Left ventricle myocardium inferior (tissue), 1 donor: ENCODE measurements around the gene ZDHHC14. TPM values are rescaled to one million over a fixed set of nuclear protein-coding genes. Genes with fewer than 3 reads are reported as not detected.

Experiments
- DNase-seq: peaks from one replicate; pipeline ENCODE4 v3.0.0-alpha.2; 2020
- H3K27ac ChIP-seq: fragments of 200-600 bp; replicated peaks from 2 replicates; pipeline ENCODE4 v1.8.0; 2021
- H3K27me3 ChIP-seq: fragments of 200-600 bp; 2 replicates; pipeline ENCODE4 v1.8.0; 2021; ENCODE audit warnings: low read depth
- H3K36me3 ChIP-seq: fragments of 200-600 bp; 2 replicates; pipeline ENCODE4 v1.8.0; 2021
- H3K4me1 ChIP-seq: fragments of 200-600 bp; 2 replicates; pipeline ENCODE4 v1.8.0; 2021
- H3K4me3 ChIP-seq: fragments of 200-600 bp; 2 replicates; pipeline ENCODE4 v1.8.0; 2021; ENCODE audit warnings: mild to moderate bottlenecking, moderate library complexity
- H3K9me3 ChIP-seq: fragments of 200-600 bp; replicated peaks from 2 replicates; pipeline ENCODE4 v1.8.0; 2021
- intact Hi-C: fragments of 100-400 bp; cut with micrococcal nuclease; formaldehyde crosslinking; loops from one replicate; pipeline ENCODE4 v1.11.0; 2022
- total RNA-seq: library from RNA; stranded (reverse); fragmentation: NEBNext Ultra II Directional; extraction: Animal tissue kit (Norgen Biotek cat#: 25700); gene quantifications from one replicate; pipeline ENCODE4 v1.2.1, GENCODE V29; 2021
- TF ChIP-seq, protein P1 (sequence below): fragments of 200-600 bp; IDR thresholded peaks from 2 replicates; pipeline ENCODE4 v1.8.0; 2021; ENCODE audit warnings: antibody characterized with exemption, mild to moderate bottlenecking, borderline replicate concordance
- donor health status: DM: no; HTN: yes; CAD: no; lungs with severe emphysema.

ZDHHC14 gene
- total RNA-seq, 1 donor from 2014 or later = 10.0 TPM

DNA sequence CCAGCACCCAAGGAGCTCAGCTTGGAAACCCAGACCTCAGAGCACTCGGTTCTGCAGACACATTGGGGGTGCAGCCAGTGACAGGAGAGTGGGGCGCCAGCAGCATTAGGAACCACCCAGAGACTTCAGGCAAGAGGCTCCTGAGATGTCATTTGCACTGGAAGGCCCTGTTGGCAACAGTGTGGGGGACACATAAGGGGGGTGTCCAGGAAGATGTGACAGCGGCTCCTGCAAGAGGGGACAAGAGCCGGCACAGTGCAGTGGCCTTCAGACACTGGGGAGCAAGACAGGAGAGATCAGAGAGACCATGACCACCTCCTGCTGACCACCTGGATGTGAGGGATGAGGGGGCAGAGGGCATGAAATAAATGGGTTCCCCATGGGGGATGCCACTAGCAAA is 235.0 kb downstream of the ZDHHC14 start:
- DNase-seq = no peak
- Histone ChIP-seq H3K4me1 (no peaks in the 10 kb centered on the region), H3K27ac (no peak overlapping the region), H3K4me3 (no peak overlapping the region), H3K27me3 (no peaks in the 10 kb centered on the region), H3K36me3 (no peaks in the 10 kb centered on the region), H3K9me3 (no peaks in the 10 kb centered on the region)
- intact Hi-C loops = no loop called here
- TF ChIP-seq, protein P1, sequence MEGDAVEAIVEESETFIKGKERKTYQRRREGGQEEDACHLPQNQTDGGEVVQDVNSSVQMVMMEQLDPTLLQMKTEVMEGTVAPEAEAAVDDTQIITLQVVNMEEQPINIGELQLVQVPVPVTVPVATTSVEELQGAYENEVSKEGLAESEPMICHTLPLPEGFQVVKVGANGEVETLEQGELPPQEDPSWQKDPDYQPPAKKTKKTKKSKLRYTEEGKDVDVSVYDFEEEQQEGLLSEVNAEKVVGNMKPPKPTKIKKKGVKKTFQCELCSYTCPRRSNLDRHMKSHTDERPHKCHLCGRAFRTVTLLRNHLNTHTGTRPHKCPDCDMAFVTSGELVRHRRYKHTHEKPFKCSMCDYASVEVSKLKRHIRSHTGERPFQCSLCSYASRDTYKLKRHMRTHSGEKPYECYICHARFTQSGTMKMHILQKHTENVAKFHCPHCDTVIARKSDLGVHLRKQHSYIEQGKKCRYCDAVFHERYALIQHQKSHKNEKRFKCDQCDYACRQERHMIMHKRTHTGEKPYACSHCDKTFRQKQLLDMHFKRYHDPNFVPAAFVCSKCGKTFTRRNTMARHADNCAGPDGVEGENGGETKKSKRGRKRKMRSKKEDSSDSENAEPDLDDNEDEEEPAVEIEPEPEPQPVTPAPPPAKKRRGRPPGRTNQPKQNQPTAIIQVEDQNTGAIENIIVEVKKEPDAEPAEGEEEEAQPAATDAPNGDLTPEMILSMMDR = no peak

- no peaks in the 10 kb centered on the region for H3K36me3 ChIP-seq
- no peaks in the 10 kb centered on the region for H3K9me3 ChIP-seq
- no peaks in the 10 kb centered on the region for H3K4me1 ChIP-seq
- no peak overlapping the region for H3K27ac ChIP-seq
- no peaks in the 10 kb centered on the region for H3K27me3 ChIP-seq
- TF ChIP-seq, protein P1 = no peak
- H3K4me3 ChIP-seq = no peak overlapping the region
- intact Hi-C loops = no loop called here
- DNase-seq = no peak
These were observed 240.0 kb downstream of the ZDHHC14 start for GRCh38 chr6:157620944-157621343.

GRCh38 chr6:157621406-157621805 is 240.4 kb downstream of the ZDHHC14 start:
- TF ChIP-seq, protein P1 = no peak
- Histone ChIP-seq H3K36me3 (no peaks in the 10 kb centered on the region), H3K9me3 (no peaks in the 10 kb centered on the region), H3K4me3 (no peak overlapping the region), H3K27ac (no peak overlapping the region), H3K4me1 (no peaks in the 10 kb centered on the region), H3K27me3 (no peaks in the 10 kb centered on the region)
- no peak for DNase-seq
- intact Hi-C loops = no loop called here

- no peak for DNase-seq
- Histone ChIP-seq H3K4me1 (no peaks in the 10 kb centered on the region), H3K27me3 (no peaks in the 10 kb centered on the region), H3K27ac (no peak overlapping the region), H3K36me3 (no peaks in the 10 kb centered on the region), H3K4me3 (no peak overlapping the region), H3K9me3 (no peaks in the 10 kb centered on the region)
- intact Hi-C loops = no loop called here
- TF ChIP-seq, protein P1 = no peak
These were observed 241.4 kb downstream of the ZDHHC14 start for GRCh38 chr6:157622427-157622826.

DNA sequence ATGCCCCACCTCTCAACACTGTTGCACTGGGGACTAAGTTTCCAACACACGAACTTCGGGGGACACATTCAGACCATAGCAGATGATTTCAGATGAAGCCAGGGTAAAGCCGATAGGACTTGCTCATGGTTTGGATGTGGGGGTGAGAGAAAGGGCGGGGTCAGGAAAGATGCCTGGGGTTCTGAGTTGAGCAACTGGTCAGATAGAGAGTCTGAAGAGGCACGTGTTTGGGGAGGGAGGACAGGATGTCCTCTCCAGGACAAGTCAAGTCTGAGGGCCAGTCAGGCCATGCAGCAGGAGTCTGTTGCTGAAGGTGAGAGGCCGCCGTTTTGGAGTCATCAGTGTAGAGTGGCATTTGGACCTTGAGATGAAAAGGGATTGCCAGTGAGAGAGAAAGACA is 244.1 kb downstream of the ZDHHC14 start:
- no peaks in the 10 kb centered on the region for H3K27me3 ChIP-seq
- TF ChIP-seq, protein P1 = no peak
- no peaks in the 10 kb centered on the region for H3K9me3 ChIP-seq
- H3K4me1 ChIP-seq = no peaks in the 10 kb centered on the region
- intact Hi-C loops = no loop called here
- H3K27ac ChIP-seq = no peak overlapping the region
- no peak for DNase-seq
- no peak overlapping the region for H3K4me3 ChIP-seq
- no peaks in the 10 kb centered on the region for H3K36me3 ChIP-seq

DNA sequence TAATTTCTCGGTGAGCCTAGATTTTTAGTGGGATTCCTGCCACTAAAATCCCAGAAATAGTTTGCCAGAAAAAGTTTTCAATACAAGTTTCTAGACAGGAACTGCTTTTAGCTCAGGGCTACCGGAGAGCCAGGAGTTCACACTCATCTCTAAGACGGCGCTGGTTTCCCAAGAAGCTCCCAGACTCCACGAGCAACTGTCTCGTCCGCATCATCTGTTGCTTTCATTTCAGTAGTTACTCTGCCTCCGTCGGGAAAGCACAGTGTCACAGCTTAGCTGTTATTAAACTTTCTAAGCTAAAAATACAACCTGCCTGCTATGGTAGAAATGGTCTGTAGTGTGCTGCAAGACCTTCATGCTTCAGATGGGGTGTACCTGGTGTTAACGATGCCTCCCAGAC is 244.8 kb downstream of the ZDHHC14 start:
- no peak overlapping the region for H3K4me3 ChIP-seq
- TF ChIP-seq, protein P1 = no peak
- no peaks in the 10 kb centered on the region for H3K4me1 ChIP-seq
- H3K36me3 ChIP-seq = no peaks in the 10 kb centered on the region
- H3K27me3 ChIP-seq = no peaks in the 10 kb centered on the region
- H3K27ac ChIP-seq = no peak overlapping the region
- DNase-seq = no peak
- no peaks in the 10 kb centered on the region for H3K9me3 ChIP-seq
- intact Hi-C loops = no loop called here
